Endothelial cell (in vitro differentiated cells): ENCODE measurements around the gene HLA-DQB1. TPM values are rescaled to one million over a fixed set of nuclear protein-coding genes. Genes with fewer than 3 reads are reported as not detected.
"Not testable (repeated sequence)": the region's sequence is repeated elsewhere in the genome, so short reads cannot be mapped to it uniquely, and the experiment has no call there.

Experiments
- DNase-seq: peaks from one replicate; pipeline ENCODE4 v3.0.0; 2021; ENCODE audit warnings: low spot score
- H3K27ac Mint-ChIP-seq: one replicate; pipeline ENCODE4 v1.8.0; 2021; ENCODE audit warnings: mixed read lengths, inconsistent platforms; ENCODE audit not compliant: unreplicated experiment
- H3K27me3 Mint-ChIP-seq: one replicate; pipeline ENCODE4 v1.8.0; 2021; ENCODE audit warnings: mild to moderate bottlenecking, moderate library complexity, mixed read lengths, inconsistent platforms; ENCODE audit not compliant: unreplicated experiment
- H3K36me3 Mint-ChIP-seq: one replicate; pipeline ENCODE4 v1.8.0; 2021; ENCODE audit warnings: mild to moderate bottlenecking, low read depth, mixed read lengths, inconsistent platforms; ENCODE audit not compliant: unreplicated experiment
- H3K4me1 Mint-ChIP-seq: one replicate; pipeline ENCODE4 v1.8.0; 2021; ENCODE audit warnings: mild to moderate bottlenecking, mixed read lengths, inconsistent platforms; ENCODE audit not compliant: unreplicated experiment
- H3K4me3 Mint-ChIP-seq: one replicate; pipeline ENCODE4 v1.8.0; 2021; ENCODE audit warnings: mild to moderate bottlenecking, mixed read lengths, inconsistent platforms; ENCODE audit not compliant: unreplicated experiment
- H3K9me3 Mint-ChIP-seq: one replicate; pipeline ENCODE4 v1.8.0; 2021; ENCODE audit warnings: mixed read lengths, inconsistent platforms; ENCODE audit not compliant: unreplicated experiment
- total RNA-seq: library from RNA; stranded (reverse); fragmentation: NEBNext Ultra II Directional; extraction: Animal tissue kit (Norgen Biotek cat#: 25700); gene quantifications from one replicate; pipeline ENCODE4 v1.2.1, GENCODE V29; 2021; ENCODE audit not compliant: unreplicated experiment
- TF ChIP-seq, protein P1 (sequence below): fragments of 200-600 bp; sonication (generic); IDR thresholded peaks from one replicate; pipeline ENCODE4 v1.5.0; 2021; ENCODE audit warnings: antibody characterized with exemption; ENCODE audit not compliant: unreplicated experiment

Gene HLA-DQB1
- total RNA-seq, 1 donor from 2014 or later = 22.0 TPM

DNA sequence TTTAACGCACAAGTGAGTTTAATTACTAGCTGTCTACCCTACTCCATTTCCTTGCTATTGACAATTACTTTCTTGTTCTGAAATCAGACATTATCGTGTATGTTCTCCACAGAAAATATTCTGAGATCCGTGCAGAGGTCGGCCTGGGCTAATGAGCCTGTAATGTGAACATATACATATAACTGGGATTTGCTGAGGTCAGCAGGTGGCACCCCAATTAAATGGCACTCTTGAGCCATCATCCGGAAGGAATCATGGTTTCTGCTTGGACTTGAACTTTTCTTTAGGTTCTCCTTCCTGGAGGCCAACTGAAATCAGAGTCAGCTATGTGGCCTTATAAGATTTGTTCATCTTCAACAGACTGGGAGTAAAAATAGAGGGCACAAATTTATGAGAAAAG is 3.6 kb downstream of the HLA-DQB1 start:
- Mint-ChIP-seq H3K27ac (no peak overlapping the region), H3K9me3 (no peaks in the 10 kb centered on the region), H3K4me1 (peaks cover 10% of the 10 kb centered on the region), H3K27me3 (peaks cover 5% of the 10 kb centered on the region), H3K36me3 (no peaks in the 10 kb centered on the region), H3K4me3 (no peak overlapping the region)
- TF ChIP-seq, protein P1, sequence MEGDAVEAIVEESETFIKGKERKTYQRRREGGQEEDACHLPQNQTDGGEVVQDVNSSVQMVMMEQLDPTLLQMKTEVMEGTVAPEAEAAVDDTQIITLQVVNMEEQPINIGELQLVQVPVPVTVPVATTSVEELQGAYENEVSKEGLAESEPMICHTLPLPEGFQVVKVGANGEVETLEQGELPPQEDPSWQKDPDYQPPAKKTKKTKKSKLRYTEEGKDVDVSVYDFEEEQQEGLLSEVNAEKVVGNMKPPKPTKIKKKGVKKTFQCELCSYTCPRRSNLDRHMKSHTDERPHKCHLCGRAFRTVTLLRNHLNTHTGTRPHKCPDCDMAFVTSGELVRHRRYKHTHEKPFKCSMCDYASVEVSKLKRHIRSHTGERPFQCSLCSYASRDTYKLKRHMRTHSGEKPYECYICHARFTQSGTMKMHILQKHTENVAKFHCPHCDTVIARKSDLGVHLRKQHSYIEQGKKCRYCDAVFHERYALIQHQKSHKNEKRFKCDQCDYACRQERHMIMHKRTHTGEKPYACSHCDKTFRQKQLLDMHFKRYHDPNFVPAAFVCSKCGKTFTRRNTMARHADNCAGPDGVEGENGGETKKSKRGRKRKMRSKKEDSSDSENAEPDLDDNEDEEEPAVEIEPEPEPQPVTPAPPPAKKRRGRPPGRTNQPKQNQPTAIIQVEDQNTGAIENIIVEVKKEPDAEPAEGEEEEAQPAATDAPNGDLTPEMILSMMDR = no peak
- DNase-seq = no peak

DNA sequence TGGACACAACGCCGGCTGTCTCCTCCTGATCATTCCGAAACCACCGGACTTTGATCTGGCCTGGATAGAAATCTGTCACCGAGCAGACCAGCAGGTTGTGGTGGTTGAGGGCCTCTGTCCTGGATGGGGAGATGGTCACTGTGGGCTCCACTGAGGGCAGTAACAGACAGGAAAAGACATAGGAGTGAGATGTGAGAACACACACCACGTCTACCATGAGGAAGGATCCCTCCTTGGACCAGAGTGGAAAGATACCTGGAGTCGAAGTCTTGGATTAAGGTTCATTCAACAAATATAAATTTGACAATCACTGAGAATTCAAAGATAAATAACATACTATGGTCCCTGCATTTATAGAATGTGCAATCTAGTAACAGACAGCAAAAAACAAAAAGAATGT is 4.4 kb downstream of the HLA-DQB1 start:
- peaks cover 10% of the 10 kb centered on the region for H3K4me1 Mint-ChIP-seq
- no peak overlapping the region for H3K4me3 Mint-ChIP-seq
- no peaks in the 10 kb centered on the region for H3K36me3 Mint-ChIP-seq
- H3K9me3 Mint-ChIP-seq = no peaks in the 10 kb centered on the region
- H3K27ac Mint-ChIP-seq = no peak overlapping the region
- H3K27me3 Mint-ChIP-seq = peaks cover 5% of the 10 kb centered on the region
- TF ChIP-seq, protein P1 = no peak
- no peak for DNase-seq

DNA sequence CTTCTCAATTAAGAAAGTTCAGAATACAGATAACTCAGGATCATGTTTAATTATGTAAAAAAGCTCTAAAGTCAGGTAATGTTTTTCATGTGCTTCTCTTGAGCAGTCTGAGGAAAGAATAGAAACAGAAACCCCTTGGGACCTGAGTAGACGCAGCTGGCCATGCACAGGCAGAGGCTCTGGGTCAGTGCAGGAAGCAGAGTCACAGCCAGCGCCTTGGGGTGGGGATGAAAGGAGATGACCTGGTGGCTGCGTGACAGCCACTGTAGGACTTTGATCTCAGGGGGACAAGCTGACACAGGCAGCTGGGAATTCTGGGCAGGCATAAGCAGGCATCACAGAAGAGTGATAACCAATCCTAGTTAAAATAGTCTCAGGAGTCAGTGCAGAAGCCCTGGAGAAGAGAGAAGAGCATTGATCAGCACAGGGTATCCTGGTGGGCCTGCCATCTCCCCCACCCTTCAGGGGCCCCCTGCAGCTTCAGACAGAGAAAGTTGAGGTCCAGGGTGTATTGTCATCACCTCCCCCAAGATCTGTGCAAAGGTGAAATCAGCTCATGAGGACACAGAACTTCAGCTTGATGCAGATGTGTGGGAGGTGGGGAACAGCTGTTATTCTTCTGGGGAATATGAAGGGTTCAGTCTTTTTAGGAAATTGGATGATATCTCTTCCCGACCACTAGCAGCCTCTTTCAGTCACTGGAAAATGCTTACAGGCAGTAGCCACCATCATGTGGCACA is 6.4 kb downstream of the HLA-DQB1 start:
- Mint-ChIP-seq H3K27ac (no peak overlapping the region), H3K36me3 (no peaks in the 10 kb centered on the region), H3K4me1 (peaks cover 4% of the 10 kb centered on the region), H3K27me3 (peaks cover 5% of the 10 kb centered on the region), H3K9me3 (no peaks in the 10 kb centered on the region), H3K4me3 (no peak overlapping the region)
- TF ChIP-seq, protein P1 = no peak
- DNase-seq = no peak

DNA sequence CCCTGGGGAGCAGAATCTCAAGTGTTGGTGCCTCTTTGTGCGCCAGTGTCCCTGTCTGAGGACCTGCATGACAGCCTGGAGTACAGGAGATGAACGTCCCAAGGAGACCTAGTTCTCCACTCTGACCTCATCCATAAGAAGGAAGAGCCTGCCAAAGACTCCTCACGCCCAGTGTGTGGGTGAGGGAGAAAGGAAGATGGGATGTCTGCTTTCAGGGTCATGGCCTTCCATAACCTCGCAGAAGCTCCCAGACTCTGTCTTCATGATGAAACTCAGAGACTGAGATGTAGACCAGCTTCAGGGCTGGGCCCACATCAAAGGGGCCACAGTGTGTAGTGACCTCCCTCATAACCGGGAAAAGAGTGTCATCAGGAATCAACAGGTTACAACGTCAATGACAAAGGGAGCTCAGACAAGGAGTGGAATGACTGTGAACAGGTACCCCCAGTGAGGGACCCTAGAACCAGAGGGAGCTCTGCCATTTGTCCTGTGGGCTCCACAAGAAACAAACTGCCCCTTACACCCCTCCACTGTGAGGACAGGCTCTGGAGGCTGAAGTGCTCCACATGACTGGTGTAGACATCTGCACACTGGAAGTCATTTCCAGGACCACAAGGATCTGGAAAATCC is 8.1 kb downstream of the HLA-DQB1 start:
- no peak overlapping the region for H3K27ac Mint-ChIP-seq
- no peaks in the 10 kb centered on the region for H3K9me3 Mint-ChIP-seq
- H3K4me1 Mint-ChIP-seq = peaks cover 4% of the 10 kb centered on the region
- H3K36me3 Mint-ChIP-seq = no peaks in the 10 kb centered on the region
- TF ChIP-seq, protein P1 = no peak
- DNase-seq = no peak
- peaks cover 3% of the 10 kb centered on the region for H3K27me3 Mint-ChIP-seq
- H3K4me3 Mint-ChIP-seq = no peak overlapping the region

DNA sequence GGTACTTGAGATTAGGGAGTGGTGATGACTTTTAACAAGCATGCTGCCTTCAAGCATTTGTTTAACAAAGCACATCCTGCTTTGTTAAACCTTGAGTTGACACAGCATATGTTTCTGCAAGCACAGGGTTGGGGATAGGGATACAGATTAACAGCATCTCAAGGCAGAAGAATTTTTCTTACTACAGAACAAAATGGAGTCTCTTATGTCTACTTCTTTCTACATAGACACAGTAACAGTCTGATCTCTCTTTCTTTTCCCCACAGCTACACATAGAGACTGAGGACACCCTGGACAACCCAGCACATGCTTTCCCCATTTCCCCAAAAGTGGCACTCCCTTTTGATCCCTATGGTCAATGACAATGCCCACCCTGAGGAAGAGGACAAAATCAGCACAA is 8.6 kb downstream of the HLA-DQB1 start:
- not testable (repeated sequence) for H3K9me3 Mint-ChIP-seq, H3K36me3 Mint-ChIP-seq, H3K4me1 Mint-ChIP-seq, H3K27me3 Mint-ChIP-seq, DNase-seq, H3K27ac Mint-ChIP-seq, H3K4me3 Mint-ChIP-seq

DNA sequence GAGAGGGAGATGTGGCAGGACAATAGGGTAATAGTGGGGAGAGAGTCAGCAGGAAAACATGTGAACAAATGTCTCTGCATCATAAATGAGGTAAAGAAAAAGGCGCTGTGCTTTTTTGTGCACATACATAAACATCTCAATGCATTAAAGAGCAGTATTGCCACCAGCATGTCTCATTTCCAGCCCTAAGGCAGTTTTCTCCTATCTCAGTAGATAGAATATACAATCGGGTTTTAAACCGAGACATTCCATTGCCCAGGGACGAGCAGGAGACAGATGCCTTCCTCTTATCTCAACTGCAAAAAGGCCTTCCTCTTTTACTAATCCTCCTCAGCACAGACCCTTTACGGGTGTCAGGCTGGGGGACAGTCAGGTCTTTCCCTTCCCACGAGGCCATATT is 9.1 kb downstream of the HLA-DQB1 start:
- not testable (repeated sequence) for H3K27ac Mint-ChIP-seq, H3K4me1 Mint-ChIP-seq, H3K27me3 Mint-ChIP-seq, DNase-seq, H3K4me3 Mint-ChIP-seq, H3K9me3 Mint-ChIP-seq, H3K36me3 Mint-ChIP-seq
